GM06990 (cell line): ENCODE data around the gene EHD3.

Experiments
- DNase-seq: peaks from one replicate; pipeline ENCODE4 v3.0.0-alpha.2; 2011; ENCODE audit not compliant: insufficient read length; ENCODE audit errors: extremely low read depth
- H3K27me3 ChIP-seq: replicated peaks from 2 replicates; pipeline ENCODE4 v1.6.0; 2011; ENCODE audit warnings: low read length; ENCODE audit not compliant: control insufficient read depth, insufficient read depth
- H3K36me3 ChIP-seq: 2 replicates; pipeline ENCODE4 v1.5.1; 2011; ENCODE audit warnings: low read length; ENCODE audit not compliant: control insufficient read depth, insufficient read depth
- H3K4me3 ChIP-seq: replicated peaks from 2 replicates; pipeline ENCODE4 v1.5.1; 2011; ENCODE audit warnings: low read depth, mild to moderate bottlenecking, control low read depth, low read length
- CTCF ChIP-seq: IDR thresholded peaks from 2 replicates; pipeline ENCODE4 v1.5.1; 2011; ENCODE audit warnings: low read length, control low read depth, mild to moderate bottlenecking, inconsistent platforms; ENCODE audit not compliant: insufficient read depth, poor library complexity, severe bottlenecking

Gene EHD3

DNA sequence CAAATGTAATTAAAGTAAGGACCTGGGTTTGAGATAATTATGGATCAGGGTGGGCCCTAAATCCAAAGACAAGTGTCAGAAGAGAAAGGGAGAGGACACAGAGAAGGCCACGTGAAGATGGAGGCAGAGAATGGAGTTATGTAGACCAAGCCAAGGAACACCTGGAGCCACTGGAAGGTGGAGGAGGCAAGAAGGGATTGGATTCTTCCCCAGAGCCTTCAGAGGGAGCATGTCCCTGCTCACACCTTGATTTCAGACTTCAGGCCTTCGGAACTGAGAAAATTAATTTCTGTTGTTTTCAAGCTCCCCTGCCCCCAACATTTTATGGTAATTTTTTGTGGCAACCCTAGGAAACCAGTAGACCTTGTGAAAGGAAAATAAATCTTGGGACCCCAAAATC is 36.3 kb upstream of the EHD3 start:
- no peak for TF ChIP-seq CTCF
- no peak for DNase-seq

GRCh38 chr2:31199206-31199605 is 34.7 kb upstream of the EHD3 start:
- no peak overlapping the region for H3K4me3 ChIP-seq
- TF ChIP-seq CTCF, result no peak
- H3K27me3 ChIP-seq, result no peaks in the 10 kb centered on the region; the same call in 1 of the 2 replicates
- DNase-seq, result no peak
- H3K36me3 ChIP-seq, result no peaks in the 10 kb centered on the region

More for the DNA sequence above, 36.3 kb upstream of the EHD3 start:
- no peaks in the 10 kb centered on the region; the same call in none of the 2 replicates for H3K27me3 ChIP-seq
- H3K36me3 ChIP-seq, result no peaks in the 10 kb centered on the region
- no peak overlapping the region for H3K4me3 ChIP-seq

DNA sequence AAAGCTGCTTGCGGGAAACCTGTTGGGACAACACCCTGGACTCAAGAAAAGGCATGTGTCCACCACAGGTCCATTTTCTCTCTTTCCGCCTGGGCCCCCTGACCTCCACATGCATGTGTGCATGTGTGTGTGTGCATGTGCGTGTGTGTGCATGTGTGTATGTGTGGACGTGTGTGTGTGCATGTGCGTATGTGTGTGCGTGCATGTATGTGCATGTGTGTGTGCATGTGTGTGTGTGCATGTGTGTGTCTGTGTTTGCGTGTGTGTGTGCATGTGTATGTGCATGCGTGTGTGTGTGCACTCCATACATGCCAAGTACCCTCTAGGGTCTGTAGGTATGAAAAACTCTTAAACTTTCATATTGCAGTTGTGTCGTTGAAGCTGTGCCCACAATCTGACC is 33.0 kb upstream of the EHD3 start:
- no peak for TF ChIP-seq CTCF

GRCh38 chr2:31202041-31202440 is 31.9 kb upstream of the EHD3 start:
- Histone ChIP-seq H3K4me3 (no peak overlapping the region), H3K36me3 (no peaks in the 10 kb centered on the region), H3K27me3 (no peaks in the 10 kb centered on the region; the same call in 1 of the 2 replicates)
- no peak for TF ChIP-seq CTCF
- DNase-seq, result no peak

More for the DNA sequence above, 33.0 kb upstream of the EHD3 start:
- Histone ChIP-seq H3K27me3 (no peaks in the 10 kb centered on the region; the same call in none of the 2 replicates), H3K36me3 (no peaks in the 10 kb centered on the region), H3K4me3 (no peak overlapping the region)
- no peak for DNase-seq

GRCh38 chr2:31202833-31203232 is 31.1 kb upstream of the EHD3 start:
- no peak for DNase-seq

More at GRCh38 chr2:31202833-31203232, 31.1 kb upstream of the EHD3 start:
- Histone ChIP-seq H3K27me3 (no peaks in the 10 kb centered on the region; the same call in 1 of the 2 replicates), H3K4me3 (no peak overlapping the region), H3K36me3 (no peaks in the 10 kb centered on the region)
- TF ChIP-seq CTCF, result no peak
